HepG2 (cell line): Measurements from ENCODE around the gene SMC1B. TPM values are rescaled to one million over a fixed set of nuclear protein-coding genes. Genes with fewer than 3 reads are reported as not detected.
"Not testable (repeated sequence)": the region's sequence is repeated elsewhere in the genome, so short reads cannot be mapped to it uniquely, and the experiment has no call there.

Source experiments
- ATAC-seq: fragments of 200-7000 bp; cut with Tn5 transposase; 3 replicates; pipeline ENCODE4 v1.9.1; 2020; ENCODE audit warnings: mild to moderate bottlenecking, moderate library complexity
- BruUV-seq: library from RNA; stranded (reverse); fragments of 400-500 nt; replicated peaks from 2 replicates; lab custom pipeline; 2021; lab: Mats Ljungman, UMichigan
- CTCF ChIA-PET: fragments of 300-600 bp; formaldehyde crosslinking; extraction: SDS; loops from one replicate; lab custom pipeline; 2021; ENCODE audit warnings: low total read pairs, inconsistent platforms, low intra/inter-chr PET ratio; lab: Yijun Ruan, JAX
- POLR2A ChIA-PET: fragments of 350-600 bp; sonication (Branson Sonifier 250); formaldehyde crosslinking; loops from one replicate; lab custom pipeline; 2020; ENCODE audit warnings: antibody characterized with exemption, inconsistent platforms; lab: Yijun Ruan, JAX
- DNase-seq: peaks from one replicate; pipeline ENCODE4 v3.0.0-alpha.2; 2015; ENCODE audit warnings: low spot score
- FAIRE-seq: peaks from 3 replicates; lab custom pipeline; 2011; peaks lifted over from hg19 to GRCh38; lab: Jason Lieb, UNC
- H2AFZ ChIP-seq: one replicate; pipeline ENCODE4 v1.6.1; 2011; ENCODE audit warnings: low read length, inconsistent platforms
- H3K27ac ChIP-seq: fragments of 300-600 bp; 3 replicates; pipeline ENCODE4 v1.8.0; 2011; ENCODE audit warnings: mixed run types, mild to moderate bottlenecking, mixed read lengths, low read length, inconsistent platforms; ENCODE audit not compliant: insufficient read depth; ENCODE audit errors: extremely low read length
- H3K27me3 ChIP-seq, 2 experiments: fragments of 200-600 bp in 1 of 2; 2 replicates in 1 of 2; 3 replicates in 1 of 2; pipeline versions ENCODE4 v1.6.0 to v1.8.0; 2011; ENCODE audit warnings: low read length in 2 of 2, mild to moderate bottlenecking in 2 of 2, moderate library complexity in 2 of 2, inconsistent platforms in 1 of 2; ENCODE audit not compliant: insufficient read depth in 2 of 2, control insufficient read depth in 1 of 2
- H3K36me3 ChIP-seq, 2 experiments: fragments of 200-600 bp in 1 of 2; replicated peaks in 1 of 2; 2 replicates in 1 of 2; 3 replicates in 1 of 2; pipeline versions ENCODE4 v1.5.1 to v1.8.0; 2011; ENCODE audit warnings: low read length in 2 of 2, inconsistent platforms in 1 of 2; ENCODE audit not compliant: insufficient read depth in 2 of 2, control insufficient read depth in 1 of 2
- H3K4me1 ChIP-seq: 2 replicates; pipeline ENCODE4 v1.5.1; 2012; ENCODE audit warnings: low read length, inconsistent platforms; ENCODE audit not compliant: insufficient read depth
- H3K4me2 ChIP-seq: 2 replicates; pipeline ENCODE4 v1.6.0; 2011; ENCODE audit warnings: low read depth, low read length, inconsistent platforms
- H3K4me3 ChIP-seq, 3 experiments: fragments of 200-600 bp in 1 of 3; sonication (generic), shearing (Covaris generic) in 1 of 3; replicated peaks in 1 of 3; 2 replicates each; pipeline ENCODE4 v1.5.1; 2011 to 2016; ENCODE audit warnings: low read length in 3 of 3, inconsistent platforms in 2 of 3, low read depth in 2 of 3, mild to moderate bottlenecking in 2 of 3, control low read depth in 1 of 3, mixed read lengths in 1 of 3; ENCODE audit not compliant: insufficient read depth in 1 of 3
- H3K79me2 ChIP-seq: one replicate; pipeline ENCODE4 v1.6.1; 2011; ENCODE audit warnings: low read length, inconsistent platforms; ENCODE audit not compliant: insufficient read depth
- H3K9ac ChIP-seq: 2 replicates; pipeline ENCODE4 v1.6.0; 2011; ENCODE audit warnings: mild to moderate bottlenecking, low read depth, low read length, inconsistent platforms; ENCODE audit not compliant: insufficient read depth
- H3K9me3 ChIP-seq: 2 replicates; pipeline ENCODE4 v1.5.1; 2012; ENCODE audit warnings: mild to moderate bottlenecking, low read length
- H4K20me1 ChIP-seq: 2 replicates; pipeline ENCODE4 v1.6.0; 2011; ENCODE audit warnings: inconsistent platforms, mild to moderate bottlenecking, low read length, moderate library complexity; ENCODE audit not compliant: insufficient read depth
- EHMT2 ChIP-seq: fragments of 200-600 bp; sonication (generic); IDR thresholded peaks from 2 replicates; pipeline ENCODE4 v1.7.0; 2017; ENCODE audit warnings: antibody characterized with exemption, low read depth, low read length, borderline replicate concordance
- NFE2L1 ChIP-seq: sonication (generic); formaldehyde crosslinking; IDR thresholded peaks from 2 replicates; pipeline ENCODE4 v1.4.0; 2020; ENCODE audit warnings: missing genetic modification reagents, mild to moderate bottlenecking, borderline replicate concordance
- NFYB ChIP-seq: sonication (generic); formaldehyde crosslinking; IDR thresholded peaks from 2 replicates; pipeline ENCODE4 v1.4.0; 2020; ENCODE audit warnings: missing genetic modification reagents
- NFYC ChIP-seq: IDR thresholded peaks from 2 replicates; pipeline ENCODE4 v1.6.1; 2016; ENCODE audit warnings: missing genetic modification reagents, missing compliant biosample characterization
- RELA ChIP-seq: sonication (generic); formaldehyde crosslinking; IDR thresholded peaks from 2 replicates; pipeline ENCODE4 v1.4.0; 2020; ENCODE audit warnings: missing genetic modification reagents
- WGBS: methylation state at CpG from one replicate; pipeline ENCODE4 v1.1.6; 2017; ENCODE audit warnings: low lambda C conversion rate; 5-methylcytosine and 5-hydroxymethylcytosine counted together
- in situ Hi-C: cut with HindIII; loops from 2 replicates; pipeline ENCODE4 v1.10.0; 2017; ENCODE audit warnings: low pct_unique_long_range_greater_than_20kb; ENCODE audit not compliant: extremely low pct_ligation_motif_present
- intact Hi-C: fragments of 100-400 bp; cut with micrococcal nuclease; formaldehyde crosslinking; loops from one replicate; pipeline ENCODE4 v1.10.0; 2022; ENCODE audit not compliant: unreplicated experiment
- polyA plus RNA-seq, 8 experiments: library from polyadenylated mRNA; depleted of rRNA in 3 of 8; stranded (reverse) in 7 of 8; unstranded in 1 of 8; fragments of >200 nt; fragmentation: Illumina TruSeq in 4 of 8; extraction: Trizol in 4 of 8; gene quantifications; 2 replicates each; pipeline versions ENCODE4 v1.2.1 to v1.2.3, GENCODE V29; 2011 to 2016; ENCODE audit warnings: low read depth in 4 of 8, missing spikeins in 1 of 8, mixed read lengths in 1 of 8; ENCODE audit not compliant: insufficient read depth in 1 of 8
- total RNA-seq, 5 experiments: library from RNA; depleted of rRNA; stranded (reverse); fragments of >200 nt; fragmentation: Illumina TruSeq; extraction: Trizol; gene quantifications; 2 replicates each; pipeline ENCODE4 v1.2.3, GENCODE V29; 2016; ENCODE audit warnings: low read depth in 1 of 5
- TF ChIP-seq, protein P1 (sequence below): sonication (generic); formaldehyde crosslinking; IDR thresholded peaks from 2 replicates; pipeline ENCODE4 v1.9.0; 2021; ENCODE audit warnings: mild to moderate bottlenecking, missing genetic modification reagents

SMC1B gene
- total and polyA plus RNA-seq, 2 of the 13 experiments (the other 11 are each of a cell fraction or from before 2014, with no cell fraction given), result not detected

DNA sequence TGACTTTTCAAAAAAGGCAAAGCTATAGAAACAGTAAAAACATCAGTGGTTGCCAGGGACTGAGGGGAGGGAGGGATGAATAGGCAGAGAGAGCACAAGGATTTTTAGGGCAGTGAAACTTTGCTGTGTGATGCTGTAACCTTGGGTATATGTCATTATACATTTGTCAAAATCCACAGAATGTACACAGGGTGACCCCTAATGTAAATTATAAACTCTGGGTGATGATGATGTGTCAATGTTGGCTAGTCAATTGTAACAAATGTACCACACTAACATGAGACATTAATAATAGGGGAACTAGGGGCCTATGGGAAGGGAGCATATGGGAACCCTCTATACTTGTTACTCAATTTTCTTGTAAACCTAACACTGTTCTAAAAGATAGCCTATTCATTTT lies 24.9 kb upstream of the SMC1B start (continued):
- TF ChIP-seq NFE2L1 (CRISPR knock-in tag) (no peak), EHMT2 (no peak), RELA (CRISPR knock-in tag) (no peak)
- TF ChIP-seq, protein P1, sequence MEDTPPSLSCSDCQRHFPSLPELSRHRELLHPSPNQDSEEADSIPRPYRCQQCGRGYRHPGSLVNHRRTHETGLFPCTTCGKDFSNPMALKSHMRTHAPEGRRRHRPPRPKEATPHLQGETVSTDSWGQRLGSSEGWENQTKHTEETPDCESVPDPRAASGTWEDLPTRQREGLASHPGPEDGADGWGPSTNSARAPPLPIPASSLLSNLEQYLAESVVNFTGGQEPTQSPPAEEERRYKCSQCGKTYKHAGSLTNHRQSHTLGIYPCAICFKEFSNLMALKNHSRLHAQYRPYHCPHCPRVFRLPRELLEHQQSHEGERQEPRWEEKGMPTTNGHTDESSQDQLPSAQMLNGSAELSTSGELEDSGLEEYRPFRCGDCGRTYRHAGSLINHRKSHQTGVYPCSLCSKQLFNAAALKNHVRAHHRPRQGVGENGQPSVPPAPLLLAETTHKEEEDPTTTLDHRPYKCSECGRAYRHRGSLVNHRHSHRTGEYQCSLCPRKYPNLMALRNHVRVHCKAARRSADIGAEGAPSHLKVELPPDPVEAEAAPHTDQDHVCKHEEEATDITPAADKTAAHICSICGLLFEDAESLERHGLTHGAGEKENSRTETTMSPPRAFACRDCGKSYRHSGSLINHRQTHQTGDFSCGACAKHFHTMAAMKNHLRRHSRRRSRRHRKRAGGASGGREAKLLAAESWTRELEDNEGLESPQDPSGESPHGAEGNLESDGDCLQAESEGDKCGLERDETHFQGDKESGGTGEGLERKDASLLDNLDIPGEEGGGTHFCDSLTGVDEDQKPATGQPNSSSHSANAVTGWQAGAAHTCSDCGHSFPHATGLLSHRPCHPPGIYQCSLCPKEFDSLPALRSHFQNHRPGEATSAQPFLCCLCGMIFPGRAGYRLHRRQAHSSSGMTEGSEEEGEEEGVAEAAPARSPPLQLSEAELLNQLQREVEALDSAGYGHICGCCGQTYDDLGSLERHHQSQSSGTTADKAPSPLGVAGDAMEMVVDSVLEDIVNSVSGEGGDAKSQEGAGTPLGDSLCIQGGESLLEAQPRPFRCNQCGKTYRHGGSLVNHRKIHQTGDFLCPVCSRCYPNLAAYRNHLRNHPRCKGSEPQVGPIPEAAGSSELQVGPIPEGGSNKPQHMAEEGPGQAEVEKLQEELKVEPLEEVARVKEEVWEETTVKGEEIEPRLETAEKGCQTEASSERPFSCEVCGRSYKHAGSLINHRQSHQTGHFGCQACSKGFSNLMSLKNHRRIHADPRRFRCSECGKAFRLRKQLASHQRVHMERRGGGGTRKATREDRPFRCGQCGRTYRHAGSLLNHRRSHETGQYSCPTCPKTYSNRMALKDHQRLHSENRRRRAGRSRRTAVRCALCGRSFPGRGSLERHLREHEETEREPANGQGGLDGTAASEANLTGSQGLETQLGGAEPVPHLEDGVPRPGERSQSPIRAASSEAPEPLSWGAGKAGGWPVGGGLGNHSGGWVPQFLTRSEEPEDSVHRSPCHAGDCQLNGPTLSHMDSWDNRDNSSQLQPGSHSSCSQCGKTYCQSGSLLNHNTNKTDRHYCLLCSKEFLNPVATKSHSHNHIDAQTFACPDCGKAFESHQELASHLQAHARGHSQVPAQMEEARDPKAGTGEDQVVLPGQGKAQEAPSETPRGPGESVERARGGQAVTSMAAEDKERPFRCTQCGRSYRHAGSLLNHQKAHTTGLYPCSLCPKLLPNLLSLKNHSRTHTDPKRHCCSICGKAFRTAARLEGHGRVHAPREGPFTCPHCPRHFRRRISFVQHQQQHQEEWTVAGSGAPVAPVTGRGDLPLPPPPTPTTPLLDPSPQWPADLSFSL, result no peak

DNA sequence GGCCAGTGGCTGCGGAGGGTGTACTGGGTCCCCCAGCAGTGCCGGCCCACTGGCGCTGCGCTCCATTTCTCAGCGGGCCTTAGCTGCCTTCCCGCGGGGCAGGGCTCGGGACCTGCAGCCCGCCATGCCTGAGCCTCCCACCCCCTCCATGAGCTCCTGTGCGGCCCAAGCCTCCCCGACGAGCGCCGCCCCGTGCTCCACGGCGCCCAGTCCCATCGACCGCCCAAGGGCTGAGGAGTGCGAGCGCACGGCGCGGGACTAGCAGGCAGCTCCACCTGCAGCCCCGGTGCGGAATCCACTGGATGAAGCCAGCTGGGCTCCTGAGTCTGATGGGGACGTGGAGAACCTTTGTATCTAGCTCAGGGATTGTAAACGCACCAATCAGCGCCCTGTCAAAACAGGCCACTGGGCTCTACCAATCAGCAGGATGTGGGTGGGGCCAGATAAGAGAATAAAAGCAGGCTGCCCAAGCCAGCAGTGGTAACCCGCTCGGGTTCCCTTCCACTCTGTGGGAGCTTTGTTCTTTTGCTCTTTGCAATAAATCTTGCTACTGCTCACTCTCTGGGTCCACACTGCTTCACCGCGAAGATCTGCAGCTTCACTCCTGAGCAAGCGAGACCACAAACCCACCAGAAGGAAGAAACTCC lies 23.6 kb upstream of the SMC1B start:
- H3K27ac ChIP-seq, H3K4me3 ChIP-seq, H3K27me3 ChIP-seq, H4K20me1 ChIP-seq, H3K36me3 ChIP-seq, H3K4me2 ChIP-seq, H2AFZ ChIP-seq, FAIRE-seq, ATAC-seq, H3K79me2 ChIP-seq, H3K9ac ChIP-seq, POLR2A ChIA-PET, H3K9me3 ChIP-seq, DNase-seq, in situ Hi-C loops, BruUV-seq, intact Hi-C loops: not testable (repeated sequence)
- H3K4me1 ChIP-seq, result peaks cover 51% of the 10 kb centered on the region
- WGBS, result 88% methylated on average over 5 of the region's 34 CpGs
- CTCF ChIA-PET, result interaction anchor here (2.5 kb wide), 1 partner anchor 168 kb away, joined by 22 read pairs; no protein-coding TSS in a partner anchor
- TF ChIP-seq NFYC (CRISPR knock-in tag), result peak; percentile 54
- TF ChIP-seq NFYB (CRISPR knock-in tag), result peak; percentile 64
